ENCODE measurements around the gene PRKCA. TPM values are rescaled to one million over a fixed set of nuclear protein-coding genes. Genes with fewer than 3 reads are reported as not detected.

The PRKCA gene
- total RNA-seq, 6 experiments from 2014 or later = 81.2 to 106 (median 92.9) TPM

DNA sequence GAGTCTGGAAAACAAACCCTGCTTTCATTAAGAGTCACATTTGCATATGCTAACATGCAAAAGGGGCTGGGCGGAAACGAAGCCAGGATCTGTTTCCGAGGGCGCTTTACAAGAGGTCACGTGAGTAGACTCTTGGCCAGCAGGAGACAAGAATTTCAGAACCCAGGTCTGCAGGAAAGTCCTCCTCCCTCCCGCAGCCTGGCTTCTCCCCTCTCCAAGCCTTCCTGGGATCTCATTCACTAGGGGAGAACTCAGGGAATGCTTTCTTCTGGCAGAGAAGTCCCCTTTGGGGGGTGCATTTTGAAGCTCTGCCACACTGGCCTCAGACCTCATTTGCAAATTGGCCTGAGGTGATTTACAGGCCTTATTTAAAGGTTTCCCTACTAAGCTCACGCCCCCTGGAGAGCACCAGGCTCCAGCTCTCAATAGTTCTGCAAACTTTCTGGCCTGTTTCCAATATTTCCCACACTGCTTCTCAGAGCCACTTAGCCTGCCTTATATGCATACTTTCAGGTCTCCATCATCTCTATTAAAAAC is 475.3 kb downstream of the PRKCA start:
- no peaks in the 10 kb centered on the region for H3K4me1 Mint-ChIP-seq (ENCODE audit: low read depth)
- DNase-seq = no peak
- H3K9me3 Mint-ChIP-seq = no peaks in the 10 kb centered on the region
- TF ChIP-seq, protein P1, sequence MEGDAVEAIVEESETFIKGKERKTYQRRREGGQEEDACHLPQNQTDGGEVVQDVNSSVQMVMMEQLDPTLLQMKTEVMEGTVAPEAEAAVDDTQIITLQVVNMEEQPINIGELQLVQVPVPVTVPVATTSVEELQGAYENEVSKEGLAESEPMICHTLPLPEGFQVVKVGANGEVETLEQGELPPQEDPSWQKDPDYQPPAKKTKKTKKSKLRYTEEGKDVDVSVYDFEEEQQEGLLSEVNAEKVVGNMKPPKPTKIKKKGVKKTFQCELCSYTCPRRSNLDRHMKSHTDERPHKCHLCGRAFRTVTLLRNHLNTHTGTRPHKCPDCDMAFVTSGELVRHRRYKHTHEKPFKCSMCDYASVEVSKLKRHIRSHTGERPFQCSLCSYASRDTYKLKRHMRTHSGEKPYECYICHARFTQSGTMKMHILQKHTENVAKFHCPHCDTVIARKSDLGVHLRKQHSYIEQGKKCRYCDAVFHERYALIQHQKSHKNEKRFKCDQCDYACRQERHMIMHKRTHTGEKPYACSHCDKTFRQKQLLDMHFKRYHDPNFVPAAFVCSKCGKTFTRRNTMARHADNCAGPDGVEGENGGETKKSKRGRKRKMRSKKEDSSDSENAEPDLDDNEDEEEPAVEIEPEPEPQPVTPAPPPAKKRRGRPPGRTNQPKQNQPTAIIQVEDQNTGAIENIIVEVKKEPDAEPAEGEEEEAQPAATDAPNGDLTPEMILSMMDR (IDR thresholded peaks at IDR 0.05) = no peak
- H3K27me3 Mint-ChIP-seq (ENCODE audit: insufficient read depth) = peaks cover 2% of the 10 kb centered on the region; the same call in 1 of the 2 replicates
- H3K36me3 Mint-ChIP-seq (ENCODE audit: low read depth) = peaks cover 29% of the 10 kb centered on the region; the same call in 1 of the 2 replicates
- no peak overlapping the region for H3K27ac Mint-ChIP-seq
- no peak overlapping the region for H3K4me3 Mint-ChIP-seq

DNA sequence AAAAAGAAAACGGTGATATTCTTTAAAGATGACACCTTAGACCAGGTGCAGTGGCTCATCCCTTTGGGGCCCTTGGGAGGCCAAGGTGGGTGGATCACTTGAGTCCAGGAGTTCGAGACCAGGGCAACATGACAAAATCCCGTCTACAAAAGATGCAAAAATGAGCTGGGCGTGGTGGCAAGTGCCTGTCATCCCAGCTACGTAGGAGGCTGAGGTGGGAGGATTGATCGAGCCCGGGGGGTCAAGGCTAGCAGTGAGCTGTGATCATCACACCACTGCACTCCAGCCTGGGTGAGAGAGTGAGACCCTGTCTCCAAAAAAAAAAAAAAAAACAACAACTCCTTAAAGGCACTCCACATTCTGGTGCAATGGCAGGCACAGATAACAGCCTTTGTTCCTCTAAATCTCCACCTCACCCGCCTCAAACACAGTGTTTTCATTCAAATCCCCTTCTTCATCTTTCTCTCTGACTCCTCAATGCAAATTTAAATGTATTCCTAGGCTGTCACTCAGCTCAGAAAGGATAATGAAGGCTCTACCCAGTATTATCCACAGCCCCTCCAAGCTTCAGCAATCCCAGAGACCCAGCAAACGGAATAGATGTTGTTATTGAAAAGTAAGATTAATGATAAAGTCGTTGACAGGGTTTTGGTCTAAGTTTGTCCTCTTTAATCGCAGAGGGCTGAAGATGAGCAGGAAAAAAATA is 476.3 kb downstream of the PRKCA start:
- H3K36me3 Mint-ChIP-seq (ENCODE audit: low read depth) = peaks cover 29% of the 10 kb centered on the region; the same call in 1 of the 2 replicates
- TF ChIP-seq, protein P1 (IDR thresholded peaks at IDR 0.05) = no peak
- no peak overlapping the region for H3K27ac Mint-ChIP-seq

DNA sequence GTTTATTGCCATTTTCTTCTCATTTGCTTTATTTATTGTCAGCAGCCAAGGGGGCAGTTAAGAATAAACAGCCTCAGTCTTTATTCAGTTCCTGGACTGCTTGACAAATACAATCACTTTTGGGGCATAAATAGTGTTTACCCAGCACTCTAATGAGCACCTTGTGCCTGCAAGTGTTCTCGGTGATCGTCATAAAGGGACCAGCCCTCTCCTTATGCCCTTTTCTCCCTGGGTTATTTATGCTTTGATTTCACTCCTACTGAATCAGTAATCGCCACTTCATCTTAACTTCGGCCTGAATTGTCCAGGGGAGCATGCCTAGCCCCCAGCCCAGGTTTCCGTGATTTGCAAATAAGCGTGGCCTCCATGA is 476.8 kb downstream of the PRKCA start:
- H3K9me3 Mint-ChIP-seq = no peaks in the 10 kb centered on the region
- TF ChIP-seq, protein P1 (IDR thresholded peaks at IDR 0.05) = no peak
- no peaks in the 10 kb centered on the region for H3K4me1 Mint-ChIP-seq (ENCODE audit: low read depth)
- no peak for DNase-seq
- no peak overlapping the region for H3K4me3 Mint-ChIP-seq
- H3K36me3 Mint-ChIP-seq (ENCODE audit: low read depth) = peaks cover 29% of the 10 kb centered on the region; the same call in 1 of the 2 replicates
- peaks cover 2% of the 10 kb centered on the region; the same call in 1 of the 2 replicates for H3K27me3 Mint-ChIP-seq (ENCODE audit: insufficient read depth)
- no peak overlapping the region for H3K27ac Mint-ChIP-seq

More for the DNA sequence above, 476.3 kb downstream of the PRKCA start:
- peaks cover 2% of the 10 kb centered on the region; the same call in 1 of the 2 replicates for H3K27me3 Mint-ChIP-seq (ENCODE audit: insufficient read depth)
- no peaks in the 10 kb centered on the region for H3K9me3 Mint-ChIP-seq
- no peak for DNase-seq
- no peak overlapping the region for H3K4me3 Mint-ChIP-seq
- H3K4me1 Mint-ChIP-seq (ENCODE audit: low read depth) = no peaks in the 10 kb centered on the region

DNA sequence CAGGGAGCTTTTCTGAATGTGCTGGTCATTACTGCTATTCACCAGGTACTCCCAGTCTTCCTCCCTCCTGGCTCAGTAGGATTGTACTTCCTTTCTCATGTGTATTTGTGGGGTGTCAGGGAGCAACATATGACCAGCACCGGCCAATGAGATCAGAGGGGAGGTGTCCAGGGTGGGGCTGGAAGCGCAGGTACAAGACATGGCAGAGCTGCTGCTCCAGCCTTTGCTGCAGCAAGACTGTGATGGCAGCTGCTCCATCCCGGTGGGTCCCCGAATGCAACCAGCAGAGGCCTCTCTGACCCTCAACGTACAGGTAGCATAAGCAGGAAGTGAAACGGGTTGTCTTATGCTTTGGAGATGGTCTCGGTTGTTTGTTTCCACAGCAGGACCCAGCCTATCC is 478.7 kb downstream of the PRKCA start:
- TF ChIP-seq, protein P1 (IDR thresholded peaks at IDR 0.05) = no peak
- H3K4me1 Mint-ChIP-seq (ENCODE audit: low read depth) = no peaks in the 10 kb centered on the region

DNA sequence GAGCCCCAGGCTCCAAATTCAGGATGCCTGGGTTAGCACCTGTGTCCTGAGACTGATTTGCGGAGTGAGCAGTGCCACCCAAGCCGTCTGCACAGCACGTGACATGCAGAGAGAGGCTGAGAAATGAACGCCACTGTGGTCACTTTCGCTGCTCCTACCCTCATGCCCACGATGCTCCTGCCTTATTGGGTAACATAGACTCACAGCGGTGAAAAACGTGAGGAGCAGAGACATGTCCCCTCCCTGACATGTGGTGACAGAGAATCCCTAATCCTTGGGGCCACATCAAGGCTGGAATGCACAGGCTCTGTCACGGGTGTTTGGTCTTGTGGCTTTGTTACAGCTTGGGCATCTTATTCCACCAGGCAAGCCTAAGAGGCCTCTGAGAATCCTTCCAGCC is 480.4 kb downstream of the PRKCA start:
- TF ChIP-seq, protein P1 (IDR thresholded peaks at IDR 0.05) = no peak
- no peaks in the 10 kb centered on the region for H3K9me3 Mint-ChIP-seq
- peaks cover 29% of the 10 kb centered on the region for H3K36me3 Mint-ChIP-seq (ENCODE audit: low read depth)
- H3K4me3 Mint-ChIP-seq = no peak overlapping the region
- H3K4me1 Mint-ChIP-seq (ENCODE audit: low read depth) = no peaks in the 10 kb centered on the region
- DNase-seq = no peak
- no peak overlapping the region for H3K27ac Mint-ChIP-seq
- no peaks in the 10 kb centered on the region; the same call in 1 of the 2 replicates for H3K27me3 Mint-ChIP-seq (ENCODE audit: insufficient read depth)

More for the DNA sequence above, 478.7 kb downstream of the PRKCA start:
- no peak for DNase-seq
- Mint-ChIP-seq H3K4me3 (no peak overlapping the region), H3K27ac (no peak overlapping the region), H3K9me3 (no peaks in the 10 kb centered on the region), H3K36me3 (ENCODE audit: low read depth) (peaks cover 18% of the 10 kb centered on the region; the same call in 1 of the 2 replicates), H3K27me3 (ENCODE audit: insufficient read depth) (peaks cover 2% of the 10 kb centered on the region; the same call in 1 of the 2 replicates)

All from HFFc6 (cell line).